SK-N-SH (cell line): ENCODE data around the gene LCNL1.

ENCODE experiments used
- ELF1 ChIP-seq: IDR thresholded peaks from 2 replicates; pipeline ENCODE4 v1.4.0; 2012
- IRF3 ChIP-seq: fragments of 150-350 bp; IDR thresholded peaks from 2 replicates; pipeline ENCODE4 v1.6.1; 2016; ENCODE audit warnings: mild to moderate bottlenecking, low read depth, low read length
- MXI1 ChIP-seq: IDR thresholded peaks from 2 replicates; pipeline ENCODE4 v1.6.1; 2012; ENCODE audit warnings: mild to moderate bottlenecking, low read depth, low read length, improper control_type of control experiment
- POLR2AphosphoS5 ChIP-seq: IDR thresholded peaks from 2 replicates; pipeline ENCODE4 v1.6.1; 2012; ENCODE audit warnings: low read depth, low read length
- RAD21 ChIP-seq: IDR thresholded peaks from 2 replicates; pipeline ENCODE4 v1.6.1; 2012; ENCODE audit warnings: mild to moderate bottlenecking, low read length
- REST ChIP-seq: IDR thresholded peaks from 2 replicates; pipeline ENCODE4 v1.6.1; 2012; ENCODE audit warnings: mild to moderate bottlenecking, low read depth, low read length, moderate library complexity
- SIN3A ChIP-seq: IDR thresholded peaks from 2 replicates; pipeline ENCODE4 v1.6.1; 2012; ENCODE audit warnings: low read depth, mild to moderate bottlenecking, low read length, moderate library complexity, borderline replicate concordance
- SMC3 ChIP-seq: IDR thresholded peaks from 2 replicates; pipeline ENCODE4 v1.6.1; 2012; ENCODE audit warnings: low read depth, low read length, improper control_type of control experiment
- TAF1 ChIP-seq: IDR thresholded peaks from 2 replicates; pipeline ENCODE4 v1.6.1; 2012; ENCODE audit warnings: low read depth, mild to moderate bottlenecking, low read length, moderate library complexity, borderline replicate concordance
- TF ChIP-seq, protein P1 (sequence below): fragments of 200-600 bp; sonication (generic); IDR thresholded peaks from 2 replicates; pipeline ENCODE4 v1.6.1; 2017; ENCODE audit warnings: antibody characterized with exemption, mild to moderate bottlenecking, moderate library complexity
- TF ChIP-seq, protein P2 (sequence below): IDR thresholded peaks from 2 replicates; pipeline ENCODE4 v1.4.0; 2012; ENCODE audit warnings: low read depth

GRCh38 chr9:136956604-136957003 is 26.2 kb upstream of the LCNL1 start:
- TF ChIP-seq REST (no peak), SIN3A (no peak), POLR2AphosphoS5 (no peak), RAD21 (no peak), ELF1 (no peak), MXI1 (no peak), IRF3 (no peak), SMC3 (no peak), TAF1 (no peak)
- TF ChIP-seq, protein P1, sequence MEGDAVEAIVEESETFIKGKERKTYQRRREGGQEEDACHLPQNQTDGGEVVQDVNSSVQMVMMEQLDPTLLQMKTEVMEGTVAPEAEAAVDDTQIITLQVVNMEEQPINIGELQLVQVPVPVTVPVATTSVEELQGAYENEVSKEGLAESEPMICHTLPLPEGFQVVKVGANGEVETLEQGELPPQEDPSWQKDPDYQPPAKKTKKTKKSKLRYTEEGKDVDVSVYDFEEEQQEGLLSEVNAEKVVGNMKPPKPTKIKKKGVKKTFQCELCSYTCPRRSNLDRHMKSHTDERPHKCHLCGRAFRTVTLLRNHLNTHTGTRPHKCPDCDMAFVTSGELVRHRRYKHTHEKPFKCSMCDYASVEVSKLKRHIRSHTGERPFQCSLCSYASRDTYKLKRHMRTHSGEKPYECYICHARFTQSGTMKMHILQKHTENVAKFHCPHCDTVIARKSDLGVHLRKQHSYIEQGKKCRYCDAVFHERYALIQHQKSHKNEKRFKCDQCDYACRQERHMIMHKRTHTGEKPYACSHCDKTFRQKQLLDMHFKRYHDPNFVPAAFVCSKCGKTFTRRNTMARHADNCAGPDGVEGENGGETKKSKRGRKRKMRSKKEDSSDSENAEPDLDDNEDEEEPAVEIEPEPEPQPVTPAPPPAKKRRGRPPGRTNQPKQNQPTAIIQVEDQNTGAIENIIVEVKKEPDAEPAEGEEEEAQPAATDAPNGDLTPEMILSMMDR: no peak
- TF ChIP-seq, protein P2, sequence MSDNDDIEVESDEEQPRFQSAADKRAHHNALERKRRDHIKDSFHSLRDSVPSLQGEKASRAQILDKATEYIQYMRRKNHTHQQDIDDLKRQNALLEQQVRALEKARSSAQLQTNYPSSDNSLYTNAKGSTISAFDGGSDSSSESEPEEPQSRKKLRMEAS: no peak
